NOMO-1 treated with DMSO at 0.1 percent for 48 hours (cell line): Measurements from ENCODE around the gene ZBTB16.

ENCODE experiments used
- DNase-seq: peaks from one replicate; lab custom pipeline; 2025; ENCODE audit not compliant: unreplicated experiment; lab: John Stamatoyannopoulos, UW

ZBTB16 gene

GRCh38 chr11:114291842-114292680 is 232.6 kb downstream of the ZBTB16 start:
- DNase-seq = no peak

GRCh38 chr11:114293201-114293711 is 233.7 kb downstream of the ZBTB16 start:
- no peak for DNase-seq

- no peak for DNase-seq
Measured at GRCh38 chr11:114295676-114296604, 236.4 kb downstream of the ZBTB16 start, which contains the start of gene NNMT. Gene NNMT (plus strand): TSS chr11:114296399. CDS start chr11:114296557, 158 bp downstream.

- no peak for DNase-seq
Measured at GRCh38 chr11:114296605-114297372, 237.3 kb downstream of the ZBTB16 start.

GRCh38 chr11:114297806-114298709 is 238.5 kb downstream of the ZBTB16 start:
- DNase-seq = no peak

GRCh38 chr11:114298710-114299109 is 239.2 kb downstream of the ZBTB16 start:
- no peak for DNase-seq
